RCC 7860 (cell line): ENCODE measurements around the gene NCOA7.
"Not testable (repeated sequence)": the region's sequence is repeated elsewhere in the genome, so short reads cannot be mapped to it uniquely, and the experiment has no call there.

Experiments used
- DNase-seq: peaks from one replicate; pipeline ENCODE4 v3.0.0-alpha.2; 2015; ENCODE audit warnings: low spot score
- FAIRE-seq: peaks from 2 replicates; lab custom pipeline; 2012; peaks lifted over from hg19 to GRCh38; lab: Jason Lieb, UNC

Gene NCOA7

GRCh38 chr6:125911051-125911451 lies 120.3 kb downstream of the NCOA7 start:
- FAIRE-seq, DNase-seq: not testable (repeated sequence)

- FAIRE-seq, DNase-seq: not testable (repeated sequence)
Measured at GRCh38 chr6:125912430-125912829, 121.7 kb downstream of the NCOA7 start.

- no peak for DNase-seq
- FAIRE-seq, result no peak
Measured at GRCh38 chr6:125913145-125913544, 122.4 kb downstream of the NCOA7 start.

GRCh38 chr6:125913864-125914351 lies 123.1 kb downstream of the NCOA7 start:
- DNase-seq, result peak; percentile 36

DNA sequence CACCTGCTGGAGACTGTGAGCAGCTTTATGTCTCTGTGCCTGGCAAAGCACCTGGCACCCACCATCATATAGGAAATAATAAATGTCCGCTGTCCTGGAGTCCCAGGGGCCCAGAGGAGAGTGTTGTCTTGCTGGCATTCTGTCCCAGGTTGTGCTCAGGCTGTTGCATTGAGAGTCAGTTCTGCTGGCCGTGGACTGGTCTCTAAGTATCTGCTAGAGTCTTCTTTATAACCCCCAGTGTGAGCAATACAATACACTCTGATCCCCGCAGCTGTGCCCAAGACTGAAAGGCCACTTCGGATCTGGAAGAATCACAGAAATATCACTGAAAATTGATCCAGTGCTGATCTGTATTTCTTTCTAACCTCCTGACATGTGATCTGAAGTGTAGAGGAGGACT lies 127.5 kb downstream of the NCOA7 start:
- DNase-seq (no peak), FAIRE-seq (no peak)

More at GRCh38 chr6:125913864-125914351, 123.1 kb downstream of the NCOA7 start:
- FAIRE-seq, result peak; percentile 87

- FAIRE-seq, result no peak
- peak; percentile 46 for DNase-seq
Measured at GRCh38 chr6:125918681-125919566, 128.2 kb downstream of the NCOA7 start.

DNA sequence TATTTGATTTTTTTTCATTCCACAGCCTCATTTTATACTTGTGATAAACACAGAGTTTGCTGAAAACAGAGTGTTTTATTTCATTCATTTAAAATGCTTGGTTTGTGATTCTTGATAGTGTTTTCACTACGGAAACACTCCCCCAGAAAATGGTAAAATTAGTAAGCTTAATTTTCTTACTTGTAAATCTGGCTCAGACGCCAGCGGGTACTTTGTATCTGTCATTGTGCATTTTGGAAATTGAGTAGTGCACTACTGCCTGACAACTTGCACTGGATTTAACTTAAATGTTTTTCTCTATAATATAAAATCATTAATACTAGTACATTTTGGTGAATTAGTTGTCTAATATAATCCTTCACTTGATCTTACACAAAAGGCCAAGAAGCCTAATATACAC lies 128.9 kb downstream of the NCOA7 start:
- FAIRE-seq, result no peak
- no peak for DNase-seq

- FAIRE-seq (no peak), DNase-seq (no peak)
Measured at GRCh38 chr6:125922322-125922860, 131.6 kb downstream of the NCOA7 start.

GRCh38 chr6:125923366-125923877 lies 132.7 kb downstream of the NCOA7 start:
- no peak for FAIRE-seq

GRCh38 chr6:125924169-125924568 lies 133.4 kb downstream of the NCOA7 start:
- FAIRE-seq, result no peak
- DNase-seq, result no peak

More at GRCh38 chr6:125923366-125923877, 132.7 kb downstream of the NCOA7 start:
- DNase-seq, result no peak

DNA sequence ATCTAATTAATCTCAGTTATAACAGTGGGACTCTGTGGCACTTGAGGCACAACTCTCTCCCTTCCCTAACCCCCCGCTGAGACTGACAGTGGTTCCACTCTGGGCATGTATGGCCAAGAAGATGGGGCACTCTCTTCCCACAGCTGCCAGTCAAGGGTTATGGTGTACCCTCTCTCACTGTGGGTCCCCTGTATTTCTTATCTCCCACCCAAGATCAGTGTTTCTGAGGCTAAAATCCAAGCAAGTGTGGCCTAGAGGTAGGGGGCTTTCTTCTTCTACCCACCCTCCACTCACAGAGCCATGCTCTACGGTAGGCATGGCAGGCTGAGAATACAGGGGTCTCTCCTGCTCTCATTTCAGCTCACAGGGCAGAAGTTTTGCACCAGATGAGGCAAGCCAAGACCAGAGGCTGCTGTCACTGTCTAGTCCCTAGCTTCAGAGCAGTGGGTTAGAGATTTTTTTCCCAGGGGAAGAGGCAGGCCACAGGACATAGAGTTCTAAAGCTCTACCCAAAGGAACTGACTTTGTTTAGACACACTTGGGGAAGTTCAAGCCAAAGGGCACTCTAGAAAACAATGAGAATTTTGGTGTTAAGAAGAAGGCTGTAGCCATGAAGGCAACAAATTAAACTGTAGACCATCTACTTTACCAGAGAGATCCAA lies 134.1 kb downstream of the NCOA7 start:
- DNase-seq, result no peak
- no peak for FAIRE-seq

- FAIRE-seq (no peak), DNase-seq (no peak)
Measured at GRCh38 chr6:125926711-125927110, 136.0 kb downstream of the NCOA7 start.

- FAIRE-seq (no peak), DNase-seq (no peak)
Measured at GRCh38 chr6:125927761-125928160, 137.0 kb downstream of the NCOA7 start.

GRCh38 chr6:125930765-125931418 lies 140.1 kb downstream of the NCOA7 start:
- DNase-seq, result no peak
- no peak for FAIRE-seq

GRCh38 chr6:125931733-125932450 lies 141.1 kb downstream of the NCOA7 start:
- DNase-seq, result peak; percentile 23
- FAIRE-seq, result no peak

- no peak for DNase-seq
- no peak for FAIRE-seq
Measured at GRCh38 chr6:125932451-125932795, 141.7 kb downstream of the NCOA7 start.

DNA sequence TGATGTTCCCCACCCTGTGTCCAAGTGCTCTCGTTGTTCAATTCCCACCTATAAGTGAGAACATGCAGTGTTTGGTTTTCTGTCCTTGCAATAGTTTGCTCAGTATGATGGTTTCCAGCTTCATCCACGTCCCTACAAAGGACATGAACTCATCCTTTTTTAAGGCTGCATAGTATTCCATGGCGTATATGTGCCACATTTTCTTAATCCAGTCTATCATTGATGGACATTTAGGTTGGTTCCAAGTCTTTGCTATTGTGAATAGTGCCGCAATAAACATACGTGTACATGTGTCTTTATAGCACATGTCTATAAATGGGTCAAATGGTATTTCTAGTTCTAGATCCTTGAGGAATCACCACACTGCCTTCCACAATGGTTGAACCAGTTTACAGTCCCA lies 144.8 kb downstream of the NCOA7 start:
- not testable (repeated sequence) for FAIRE-seq, DNase-seq

DNA sequence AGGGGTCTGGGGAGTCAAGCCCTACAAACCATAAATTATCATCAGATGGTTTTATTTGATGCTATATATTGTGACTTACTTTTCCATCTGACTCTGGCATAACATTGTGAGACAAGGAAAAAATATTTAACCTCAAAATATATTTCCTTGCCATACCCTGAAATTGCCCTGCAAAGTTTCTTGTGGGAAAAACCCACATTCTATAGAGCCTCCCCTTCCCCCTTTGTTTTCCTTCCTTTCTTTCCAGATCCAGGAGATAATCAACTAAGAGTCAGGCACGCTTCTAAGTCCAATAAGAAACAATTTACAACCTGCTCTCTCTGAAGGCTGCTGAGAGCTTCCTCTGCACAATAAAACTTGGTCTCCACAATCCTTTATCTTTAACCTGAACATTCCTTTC lies 148.3 kb downstream of the NCOA7 start:
- DNase-seq (no peak), FAIRE-seq (no peak)

- DNase-seq (no peak), FAIRE-seq (no peak)
Measured at GRCh38 chr6:125939791-125940190, 149.0 kb downstream of the NCOA7 start.
